ENCODE results near the gene KCNK15.
A peak's percentile ranks its signal among the peaks of the same experiment; 100 is the strongest.

KCNK15 gene

GRCh38 chr20:44736170-44737021 lies 9.3 kb upstream of the KCNK15 start:
- peak; percentile 78 for DNase-seq (ENCODE audit: low spot score)

GRCh38 chr20:44737116-44737515 lies 8.5 kb upstream of the KCNK15 start:
- no peak for DNase-seq (ENCODE audit: low spot score)

GRCh38 chr20:44738813-44739477 lies 6.7 kb upstream of the KCNK15 start:
- DNase-seq (ENCODE audit: low spot score) = peak; percentile 76

GRCh38 chr20:44739942-44740341 lies 5.7 kb upstream of the KCNK15 start:
- no peak for DNase-seq (ENCODE audit: low spot score)

GRCh38 chr20:44742304-44743079 lies 3.2 kb upstream of the KCNK15 start:
- DNase-seq (ENCODE audit: low spot score) = no peak

- DNase-seq (ENCODE audit: low spot score) = no peak
These were observed 2.5 kb upstream of the KCNK15 start for GRCh38 chr20:44743080-44743701.

GRCh38 chr20:44743916-44744655 lies 1.6 kb upstream of the KCNK15 start:
- DNase-seq (ENCODE audit: low spot score) = no peak

- DNase-seq (ENCODE audit: low spot score) = no peak
These were observed 505 bp upstream of the KCNK15 start for GRCh38 chr20:44745122-44745597.

- no peak for DNase-seq (ENCODE audit: low spot score)
These were observed 901 bp downstream of the KCNK15 start for GRCh38 chr20:44746367-44747165.

- DNase-seq (ENCODE audit: low spot score) = peak; percentile 84
These were observed 1.7 kb downstream of the KCNK15 start for GRCh38 chr20:44747166-44748004.

- no peak for DNase-seq (ENCODE audit: low spot score)
These were observed 2.3 kb downstream of the KCNK15 start for GRCh38 chr20:44748005-44748370.

- no peak for DNase-seq (ENCODE audit: low spot score)
These were observed 4.6 kb downstream of the KCNK15 start for GRCh38 chr20:44750081-44750805.

- no peak for DNase-seq (ENCODE audit: low spot score)
These were observed 6.7 kb downstream of the KCNK15 start for GRCh38 chr20:44752099-44752931.

GRCh38 chr20:44754554-44754953 lies 8.9 kb downstream of the KCNK15 start:
- no peak for DNase-seq (ENCODE audit: low spot score)

- no peak for DNase-seq (ENCODE audit: low spot score)
These were observed 10.5 kb downstream of the KCNK15 start for GRCh38 chr20:44756011-44756688.

- no peak for DNase-seq (ENCODE audit: low spot score)
These were observed 11.3 kb downstream of the KCNK15 start for GRCh38 chr20:44756956-44757355.
